Mesodermal cell (in vitro differentiated cells): ENCODE measurements around the gene ZFAND4.
"Not testable (repeated sequence)": the region's sequence is repeated elsewhere in the genome, so short reads cannot be mapped to it uniquely, and the experiment has no call there.

ENCODE experiments used
- H3K27ac ChIP-seq: 2 replicates; pipeline ENCODE4 v1.7.0; 2013; ENCODE audit warnings: mild to moderate bottlenecking, low read depth, low read length, moderate library complexity; ENCODE audit not compliant: severe bottlenecking
- H3K36me3 ChIP-seq: 2 replicates; pipeline ENCODE4 v1.7.1; 2013; ENCODE audit warnings: mild to moderate bottlenecking, low read length, moderate library complexity; ENCODE audit not compliant: control insufficient read depth, insufficient read depth
- H3K4me1 ChIP-seq: one replicate; pipeline ENCODE4 v1.7.1; 2013; ENCODE audit warnings: mild to moderate bottlenecking, low read length; ENCODE audit not compliant: insufficient read depth, control insufficient read depth, poor library complexity, severe bottlenecking
- H3K4me3 ChIP-seq: 2 replicates; pipeline ENCODE4 v1.7.0; 2013; ENCODE audit warnings: low read length, control low read depth, mild to moderate bottlenecking; ENCODE audit not compliant: insufficient read depth, poor library complexity, severe bottlenecking; ENCODE audit errors: extremely low read depth
- H3K9me3 ChIP-seq: 2 replicates; pipeline ENCODE4 v1.7.1; 2013; ENCODE audit warnings: mild to moderate bottlenecking, low read length, moderate library complexity; ENCODE audit not compliant: control insufficient read depth
- WGBS, 2 experiments: methylation state at CpG; one replicate each; pipeline ENCODE4 v1.1.5; 2013; ENCODE audit warnings: missing lambda C conversion rate in 2 of 2; ENCODE audit not compliant: insufficient coverage in 2 of 2; 5-methylcytosine and 5-hydroxymethylcytosine counted together

The ZFAND4 gene

GRCh38 chr10:45575032-45575761, 97.4 kb downstream of the ZFAND4 start:
- H3K4me3 ChIP-seq, H3K9me3 ChIP-seq, H3K27ac ChIP-seq, H3K4me1 ChIP-seq, H3K36me3 ChIP-seq: not testable (repeated sequence)
- 60 to 68% methylated on average over 8 to 11 of the region's 11 CpGs for WGBS, 2 experiments

- Histone ChIP-seq H3K9me3 (no peaks in the 10 kb centered on the region), H3K36me3 (no peaks in the 10 kb centered on the region), H3K4me1 (no peaks in the 10 kb centered on the region), H3K4me3 (no peak overlapping the region), H3K27ac (no peak overlapping the region)
- 100% methylated on average over 1 to 3 of the region's 3 CpGs for whole genome bisulfite sequencing, 2 experiments
Observed at GRCh38 chr10:45569471-45569870, 103.1 kb downstream of the ZFAND4 start.

GRCh38 chr10:45566415-45566814, 106.2 kb downstream of the ZFAND4 start:
- no peak overlapping the region for H3K27ac ChIP-seq
- no peaks in the 10 kb centered on the region for H3K4me1 ChIP-seq
- no peaks in the 10 kb centered on the region for H3K9me3 ChIP-seq
- 80 to 93% methylated on average over 2 of the region's 3 CpGs for WGBS, 2 experiments
- H3K36me3 ChIP-seq = no peaks in the 10 kb centered on the region
- no peak overlapping the region for H3K4me3 ChIP-seq
